GM23338 (cell line): Measurements from ENCODE around the gene RBFOX1.

Experiments used
- CREB1 ChIP-seq: fragments of 250-450 bp; sonication (Bioruptor Pico); IDR thresholded peaks from 2 replicates; pipeline ENCODE4 v1.5.0; 2020; ENCODE audit warnings: low read depth, mild to moderate bottlenecking, moderate library complexity
- CTCF ChIP-seq, 2 experiments: fragments of 200-600 bp in 1 of 2; sonication (generic) in 1 of 2; conservative IDR thresholded peaks; 2 replicates each; pipeline versions ENCODE4 v1.5.1 to v1.6.1; 2016 to 2017; ENCODE audit warnings: antibody characterized with exemption in 2 of 2, low read depth in 2 of 2, mild to moderate bottlenecking in 2 of 2, moderate library complexity in 1 of 2
- EZH2 ChIP-seq: fragments of 200-600 bp; sonication (generic); IDR thresholded peaks from one replicate; pipeline ENCODE4 v1.8.0; 2017; ENCODE audit warnings: antibody characterized with exemption, mild to moderate bottlenecking, low read depth; ENCODE audit not compliant: unreplicated experiment
- POLR2AphosphoS5 ChIP-seq: IDR thresholded peaks from 2 replicates; pipeline ENCODE4 v1.6.1; 2016; ENCODE audit warnings: antibody characterized with exemption, low read depth
- REST ChIP-seq: IDR thresholded peaks from one replicate; pipeline ENCODE4 v1.6.1; 2018; ENCODE audit warnings: antibody characterized with exemption; ENCODE audit not compliant: unreplicated experiment

- no peak for TF ChIP-seq CTCF (conservative IDR thresholded peaks at IDR 0.05; ENCODE audit: low read depth in 2 of 2)
- TF ChIP-seq POLR2AphosphoS5, result no peak
- TF ChIP-seq EZH2, result no peak
- no peak for TF ChIP-seq CREB1 (CRISPR knock-in tag)
- no peak for TF ChIP-seq REST
Measured at GRCh38 chr16:7303052-7303610, 29.5 kb upstream of the RBFOX1 start.
